Measurements from ENCODE around the gene SLC19A2.

GRCh38 chr1:169488157-169488556 is 2.4 kb upstream of the SLC19A2 start:
- TF ChIP-seq POLR2A (IDR thresholded peaks at IDR 0.05): no peak
- TF ChIP-seq CTCF (IDR thresholded peaks at IDR 0.05): no peak

All from Peyer's patch (tissue), 4 donors.